ENCODE results near the gene ABHD16A. TPM values are rescaled to one million over a fixed set of nuclear protein-coding genes. Genes with fewer than 3 reads are reported as not detected.

Gene ABHD16A
- total RNA-seq, 1 donor from 2014 or later = 54.7 TPM

DNA sequence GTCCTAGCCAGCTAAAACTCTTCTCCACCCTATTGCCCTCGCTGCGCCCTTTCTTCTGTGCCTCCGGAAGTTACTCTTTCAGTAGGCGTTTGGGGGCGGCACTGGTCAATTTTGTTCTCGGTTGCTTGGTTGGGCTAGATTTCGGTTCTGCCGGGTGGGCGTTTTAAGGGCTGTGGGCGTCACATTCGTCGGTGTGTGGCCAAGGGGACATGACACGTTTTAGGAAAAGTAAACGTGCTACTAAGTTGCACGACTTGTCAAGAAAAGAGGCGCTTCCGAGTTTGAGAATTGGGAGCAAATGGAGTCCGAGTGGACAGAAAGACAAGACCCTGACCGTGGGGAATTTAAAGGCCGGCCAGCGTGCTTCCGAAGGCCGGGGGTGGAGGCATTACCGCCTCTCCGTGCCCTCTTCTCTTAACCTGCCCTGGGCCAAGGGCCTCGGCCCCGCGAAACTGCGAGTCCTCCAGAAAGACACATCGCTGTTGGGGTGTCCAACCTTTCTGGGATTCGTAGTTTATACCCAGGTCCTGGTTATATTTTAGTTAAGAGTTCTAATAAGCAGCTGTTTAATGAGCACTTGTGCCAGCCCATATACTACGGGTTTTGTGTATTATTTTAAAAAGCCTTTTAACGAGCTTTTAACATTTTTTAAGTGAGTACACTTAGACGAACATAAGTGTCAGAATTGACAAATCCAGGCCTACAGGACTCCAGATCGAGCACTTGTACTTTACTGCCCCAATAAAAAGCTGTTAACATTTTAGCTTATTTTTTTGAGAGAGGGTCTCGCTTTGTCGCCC lies 50.0 kb downstream of the ABHD16A start:
- Mint-ChIP-seq H3K27me3 (ENCODE audit: unreplicated experiment) (peaks cover 6% of the 10 kb centered on the region), H3K36me3 (ENCODE audit: low read depth, unreplicated experiment) (peaks cover 16% of the 10 kb centered on the region), H3K4me1 (ENCODE audit: unreplicated experiment) (peaks cover 21% of the 10 kb centered on the region), H3K4me3 (ENCODE audit: unreplicated experiment) (peak overlapping the region; percentile 93), H3K9me3 (ENCODE audit: unreplicated experiment) (no peaks in the 10 kb centered on the region), H3K27ac (ENCODE audit: unreplicated experiment) (peak overlapping the region; percentile 97)
- peak; percentile 16 for DNase-seq (ENCODE audit: low spot score)
- TF ChIP-seq, protein P1, sequence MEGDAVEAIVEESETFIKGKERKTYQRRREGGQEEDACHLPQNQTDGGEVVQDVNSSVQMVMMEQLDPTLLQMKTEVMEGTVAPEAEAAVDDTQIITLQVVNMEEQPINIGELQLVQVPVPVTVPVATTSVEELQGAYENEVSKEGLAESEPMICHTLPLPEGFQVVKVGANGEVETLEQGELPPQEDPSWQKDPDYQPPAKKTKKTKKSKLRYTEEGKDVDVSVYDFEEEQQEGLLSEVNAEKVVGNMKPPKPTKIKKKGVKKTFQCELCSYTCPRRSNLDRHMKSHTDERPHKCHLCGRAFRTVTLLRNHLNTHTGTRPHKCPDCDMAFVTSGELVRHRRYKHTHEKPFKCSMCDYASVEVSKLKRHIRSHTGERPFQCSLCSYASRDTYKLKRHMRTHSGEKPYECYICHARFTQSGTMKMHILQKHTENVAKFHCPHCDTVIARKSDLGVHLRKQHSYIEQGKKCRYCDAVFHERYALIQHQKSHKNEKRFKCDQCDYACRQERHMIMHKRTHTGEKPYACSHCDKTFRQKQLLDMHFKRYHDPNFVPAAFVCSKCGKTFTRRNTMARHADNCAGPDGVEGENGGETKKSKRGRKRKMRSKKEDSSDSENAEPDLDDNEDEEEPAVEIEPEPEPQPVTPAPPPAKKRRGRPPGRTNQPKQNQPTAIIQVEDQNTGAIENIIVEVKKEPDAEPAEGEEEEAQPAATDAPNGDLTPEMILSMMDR (IDR thresholded peaks at IDR 0.05; ENCODE audit: unreplicated experiment) = no peak

DNA sequence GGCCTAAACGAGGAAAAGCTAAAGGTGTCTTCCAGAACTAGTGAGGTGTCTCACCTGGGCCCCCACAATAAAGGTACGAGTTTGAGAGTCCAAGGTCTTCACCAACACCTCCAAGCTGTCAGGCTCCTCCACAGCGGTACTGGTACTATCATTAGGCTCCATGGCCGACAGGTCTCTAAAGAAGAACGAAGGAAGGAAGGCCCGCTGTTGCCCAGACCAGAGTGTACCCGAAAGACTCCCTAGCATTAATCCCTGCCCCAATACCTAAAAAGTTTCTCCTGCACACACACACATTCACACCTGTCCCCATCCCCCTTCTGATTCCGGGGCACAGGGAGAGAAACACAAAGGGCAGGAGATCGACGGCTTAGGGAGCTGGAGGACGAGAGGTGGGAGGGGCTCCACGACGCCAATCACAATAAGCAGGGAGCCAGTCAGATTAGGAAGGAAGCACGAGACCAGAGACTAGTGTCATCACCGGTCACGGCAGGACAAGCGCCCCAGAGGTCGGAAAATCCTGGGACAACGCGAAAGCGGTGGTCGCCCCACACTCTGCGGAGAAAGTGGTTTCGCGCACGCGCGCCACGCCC lies 51.4 kb downstream of the ABHD16A start:
- TF ChIP-seq, protein P1 (IDR thresholded peaks at IDR 0.05; ENCODE audit: unreplicated experiment) = no peak
- H3K4me3 Mint-ChIP-seq (ENCODE audit: unreplicated experiment) = peak overlapping the region; percentile 97
- peak overlapping the region; percentile 98 for H3K27ac Mint-ChIP-seq (ENCODE audit: unreplicated experiment)
- no peaks in the 10 kb centered on the region for H3K9me3 Mint-ChIP-seq (ENCODE audit: unreplicated experiment)
- H3K27me3 Mint-ChIP-seq (ENCODE audit: unreplicated experiment) = peaks cover 6% of the 10 kb centered on the region
- peaks cover 20% of the 10 kb centered on the region for H3K36me3 Mint-ChIP-seq (ENCODE audit: low read depth, unreplicated experiment)
- no peak for DNase-seq (ENCODE audit: low spot score)
- H3K4me1 Mint-ChIP-seq (ENCODE audit: unreplicated experiment) = peaks cover 16% of the 10 kb centered on the region

DNA sequence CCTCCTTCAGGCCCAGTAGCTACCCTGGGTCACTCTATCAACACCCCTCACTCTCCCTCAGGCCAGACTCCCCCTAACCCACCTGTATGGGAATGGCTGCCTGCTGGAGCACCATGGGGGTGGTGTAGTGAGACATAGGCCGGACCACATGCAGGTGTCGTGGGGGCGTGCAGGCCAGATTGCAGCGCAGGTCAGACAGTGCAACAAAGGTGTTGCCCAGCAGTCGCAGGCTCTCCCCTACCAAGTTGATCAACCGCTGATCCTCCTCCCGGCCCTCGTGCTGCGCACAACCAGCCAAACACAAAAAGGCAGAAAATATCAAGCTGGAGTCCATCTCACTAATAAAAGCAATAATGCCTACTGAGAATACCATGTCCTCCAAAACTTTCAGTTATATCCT lies 57.8 kb downstream of the ABHD16A start:
- H3K27ac Mint-ChIP-seq (ENCODE audit: unreplicated experiment) = peak overlapping the region; percentile 42
- H3K4me1 Mint-ChIP-seq (ENCODE audit: unreplicated experiment) = peaks cover 4% of the 10 kb centered on the region
- TF ChIP-seq, protein P1 (IDR thresholded peaks at IDR 0.05; ENCODE audit: unreplicated experiment) = no peak
- H3K36me3 Mint-ChIP-seq (ENCODE audit: low read depth, unreplicated experiment) = peaks cover 40% of the 10 kb centered on the region
- H3K9me3 Mint-ChIP-seq (ENCODE audit: unreplicated experiment) = no peaks in the 10 kb centered on the region
- peak overlapping the region; percentile 79 for H3K4me3 Mint-ChIP-seq (ENCODE audit: unreplicated experiment)
- peaks cover 2% of the 10 kb centered on the region for H3K27me3 Mint-ChIP-seq (ENCODE audit: unreplicated experiment)
- DNase-seq (ENCODE audit: low spot score) = no peak

DNA sequence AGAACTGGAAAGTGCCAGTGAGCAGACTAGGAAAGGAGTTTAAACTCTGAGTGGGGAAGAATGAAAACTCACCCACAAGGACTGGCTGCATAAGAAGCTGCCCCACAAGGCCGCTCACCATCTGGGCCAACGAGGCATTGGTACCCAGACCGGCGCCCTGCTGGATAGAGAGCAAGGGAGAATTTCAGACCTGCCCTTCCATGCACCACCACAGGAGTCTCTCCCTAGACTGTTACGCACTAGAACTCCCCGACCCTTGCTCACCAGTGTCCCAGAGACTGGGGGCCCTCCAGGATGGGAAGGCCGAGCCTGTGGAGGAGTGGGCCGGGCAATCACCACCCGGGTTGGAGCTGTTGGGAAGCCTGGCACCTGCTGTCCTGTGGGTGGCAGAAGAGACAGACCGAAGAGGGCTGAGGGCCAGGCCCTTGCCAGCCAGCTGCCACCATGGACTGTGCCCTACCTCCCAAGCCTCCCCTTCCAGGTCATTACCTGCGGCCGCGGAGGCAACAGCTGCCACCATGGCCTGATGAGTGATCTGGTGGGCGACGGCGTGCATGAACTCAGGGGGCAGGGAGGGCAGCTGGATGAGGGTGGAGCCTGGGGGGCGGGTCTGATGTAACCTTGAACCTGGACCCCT lies 59.2 kb downstream of the ABHD16A start:
- Mint-ChIP-seq H3K9me3 (ENCODE audit: unreplicated experiment) (no peaks in the 10 kb centered on the region), H3K36me3 (ENCODE audit: low read depth, unreplicated experiment) (peaks cover 37% of the 10 kb centered on the region), H3K4me3 (ENCODE audit: unreplicated experiment) (no peak overlapping the region), H3K27ac (ENCODE audit: unreplicated experiment) (no peak overlapping the region), H3K27me3 (ENCODE audit: unreplicated experiment) (no peaks in the 10 kb centered on the region), H3K4me1 (ENCODE audit: unreplicated experiment) (peaks cover 2% of the 10 kb centered on the region)
- TF ChIP-seq, protein P1 (IDR thresholded peaks at IDR 0.05; ENCODE audit: unreplicated experiment) = no peak
- no peak for DNase-seq (ENCODE audit: low spot score)
